H1 (cell line): ENCODE data around the gene DAB2IP. TPM values are rescaled to one million over a fixed set of nuclear protein-coding genes. Genes with fewer than 3 reads are reported as not detected.

Experiments
- ATF3 ChIP-seq: IDR thresholded peaks from 2 replicates; pipeline ENCODE4 v1.6.1; 2011; ENCODE audit warnings: low read depth, mild to moderate bottlenecking, low read length; ENCODE audit not compliant: insufficient read depth
- CHD2 ChIP-seq: IDR thresholded peaks from 2 replicates; pipeline ENCODE4 v1.6.1; 2012; ENCODE audit warnings: low read length, improper control_type of control experiment
- CREB1 ChIP-seq: IDR thresholded peaks from 2 replicates; pipeline ENCODE4 v1.6.1; 2012; ENCODE audit warnings: inconsistent platforms
- EZH2 ChIP-seq: fragments of 200-600 bp; sonication (generic); IDR thresholded peaks from 2 replicates; pipeline ENCODE4 v1.7.1; 2012; ENCODE audit warnings: low read depth, mild to moderate bottlenecking, moderate library complexity, low read length, inconsistent platforms; ENCODE audit not compliant: severe bottlenecking
- GTF2F1 ChIP-seq: IDR thresholded peaks from 2 replicates; pipeline ENCODE4 v1.6.1; 2012; ENCODE audit warnings: low read depth, low read length, improper control_type of control experiment, borderline replicate concordance
- HDAC6 ChIP-seq: IDR thresholded peaks from one replicate; pipeline ENCODE4 v1.7.1; 2012; ENCODE audit warnings: low read depth, mild to moderate bottlenecking, inconsistent platforms, low read length, moderate library complexity
- JUND ChIP-seq: IDR thresholded peaks from 2 replicates; pipeline ENCODE4 v1.6.1; 2011; ENCODE audit warnings: mild to moderate bottlenecking, improper control_type of control experiment, low read length
- MAFK ChIP-seq: IDR thresholded peaks from 2 replicates; pipeline ENCODE4 v1.6.1; 2012; ENCODE audit warnings: low read depth, mild to moderate bottlenecking, improper control_type of control experiment, low read length
- PHF8 ChIP-seq: fragments of 200-600 bp; sonication (generic); conservative IDR thresholded peaks from 2 replicates; pipeline ENCODE4 v1.7.1; 2012; ENCODE audit warnings: low read depth, mild to moderate bottlenecking, inconsistent platforms, low read length, moderate library complexity
- SAP30 ChIP-seq: fragments of 300-600 bp; sonication (generic); IDR thresholded peaks from 2 replicates; pipeline ENCODE4 v1.7.1; 2012; ENCODE audit warnings: low read length, moderate library complexity, mild to moderate bottlenecking, inconsistent platforms; ENCODE audit not compliant: insufficient read depth, insufficient replicate concordance
- TCF12 ChIP-seq: IDR thresholded peaks from 2 replicates; pipeline ENCODE4 v1.6.1; 2011; ENCODE audit warnings: low read depth, mild to moderate bottlenecking, low read length
- polyA plus RNA-seq, 7 experiments: library from polyadenylated mRNA; depleted of rRNA in 3 of 7; stranded (reverse) in 5 of 7; unstranded in 2 of 7; fragments of >200 nt in 5 of 7; fragments of 200-250 nt in 2 of 7; gene quantifications; 1 replicate in 5 of 7; 2 replicates in 1 of 7; 4 replicates in 1 of 7; pipeline versions ENCODE4 v1.2.1 to v1.2.3, GENCODE V29; 2011 to 2013; ENCODE audit warnings: missing spikeins in 2 of 7, mixed read lengths in 2 of 7
- total RNA-seq: library from RNA; stranded (reverse); fragmentation: NEBNext Ultra II Directional; extraction: Animal tissue kit (Norgen Biotek cat#: 25700); gene quantifications from 2 replicates; pipeline ENCODE4 v1.2.1, GENCODE V29; 2021

DAB2IP gene
- total and polyA plus RNA-seq, 2 of the 8 experiments (the other 6 are each of a cell fraction or from before 2014, with no cell fraction given) = 19.7 to 39.5 TPM

- TF ChIP-seq TCF12 (no peak), GTF2F1 (no peak), ATF3 (no peak), PHF8 (no peak), CHD2 (no peak), SAP30 (no peak), JUND (no peak), EZH2 (no peak), CREB1 (no peak), HDAC6 (no peak), MAFK (no peak)
Measured at GRCh38 chr9:121645853-121646807, 5.3 kb upstream of the DAB2IP start (continued).
